ENCODE data around the gene KCP.

KCP gene

DNA sequence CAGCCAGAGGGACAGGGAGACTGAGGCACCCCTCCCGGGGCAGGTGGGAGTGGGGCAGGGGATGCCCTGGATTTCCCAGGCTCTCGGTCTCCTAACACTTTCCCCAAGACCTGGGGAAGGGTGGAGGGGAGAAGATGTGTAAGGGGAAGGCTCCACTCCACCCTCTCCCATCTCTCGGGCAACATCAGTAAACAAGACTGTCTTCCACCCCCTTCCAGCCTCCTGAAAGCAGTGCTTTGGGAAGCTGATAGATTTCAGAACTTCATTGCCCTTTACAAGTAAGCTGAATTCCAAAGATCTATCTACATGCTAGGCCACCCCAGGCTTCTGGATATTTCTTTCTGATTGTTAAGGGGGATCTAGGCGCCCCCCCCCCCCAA, 76.6 kb downstream of the KCP start:
- no peak for TF ChIP-seq CTCF (IDR thresholded peaks at IDR 0.05; ENCODE audit: unreplicated experiment in 3 of 3)
- peaks cover 38% of the 10 kb centered on the region for H3K4me1 Mint-ChIP-seq

GRCh38 chr7:128833148-128833945, 77.2 kb downstream of the KCP start:
- Mint-ChIP-seq H3K4me3 (peak overlapping the region; percentile 91 to 94 (median 92)), H3K36me3 (ENCODE audit: low read depth) (peaks cover 12% of the 10 kb centered on the region), H3K4me1 (peaks cover 42% of the 10 kb centered on the region), H3K9me3 (no peaks in the 10 kb centered on the region), H3K27me3 (ENCODE audit: low read depth) (no peaks in the 10 kb centered on the region), H3K27ac (peak overlapping the region; percentile 77 to 98 (median 95))
- no peak for TF ChIP-seq CTCF (IDR thresholded peaks at IDR 0.05; ENCODE audit: unreplicated experiment in 3 of 3)

More for the DNA sequence above, 76.6 kb downstream of the KCP start:
- Mint-ChIP-seq H3K4me3 (peak overlapping the region; percentile 91 to 94 (median 92)), H3K36me3 (ENCODE audit: low read depth) (peaks cover 15% of the 10 kb centered on the region), H3K9me3 (no peaks in the 10 kb centered on the region), H3K27me3 (ENCODE audit: low read depth) (no peaks in the 10 kb centered on the region), H3K27ac (peak overlapping the region; percentile 77 to 98 (median 95))

- H3K4me1 Mint-ChIP-seq: peaks cover 47% of the 10 kb centered on the region
- TF ChIP-seq CTCF (IDR thresholded peaks at IDR 0.05; ENCODE audit: unreplicated experiment in 3 of 3): no peak
- peak overlapping the region; percentile 91 to 94 (median 92) for H3K4me3 Mint-ChIP-seq
Measured at GRCh38 chr7:128832880-128833147, 77.7 kb downstream of the KCP start.

DNA sequence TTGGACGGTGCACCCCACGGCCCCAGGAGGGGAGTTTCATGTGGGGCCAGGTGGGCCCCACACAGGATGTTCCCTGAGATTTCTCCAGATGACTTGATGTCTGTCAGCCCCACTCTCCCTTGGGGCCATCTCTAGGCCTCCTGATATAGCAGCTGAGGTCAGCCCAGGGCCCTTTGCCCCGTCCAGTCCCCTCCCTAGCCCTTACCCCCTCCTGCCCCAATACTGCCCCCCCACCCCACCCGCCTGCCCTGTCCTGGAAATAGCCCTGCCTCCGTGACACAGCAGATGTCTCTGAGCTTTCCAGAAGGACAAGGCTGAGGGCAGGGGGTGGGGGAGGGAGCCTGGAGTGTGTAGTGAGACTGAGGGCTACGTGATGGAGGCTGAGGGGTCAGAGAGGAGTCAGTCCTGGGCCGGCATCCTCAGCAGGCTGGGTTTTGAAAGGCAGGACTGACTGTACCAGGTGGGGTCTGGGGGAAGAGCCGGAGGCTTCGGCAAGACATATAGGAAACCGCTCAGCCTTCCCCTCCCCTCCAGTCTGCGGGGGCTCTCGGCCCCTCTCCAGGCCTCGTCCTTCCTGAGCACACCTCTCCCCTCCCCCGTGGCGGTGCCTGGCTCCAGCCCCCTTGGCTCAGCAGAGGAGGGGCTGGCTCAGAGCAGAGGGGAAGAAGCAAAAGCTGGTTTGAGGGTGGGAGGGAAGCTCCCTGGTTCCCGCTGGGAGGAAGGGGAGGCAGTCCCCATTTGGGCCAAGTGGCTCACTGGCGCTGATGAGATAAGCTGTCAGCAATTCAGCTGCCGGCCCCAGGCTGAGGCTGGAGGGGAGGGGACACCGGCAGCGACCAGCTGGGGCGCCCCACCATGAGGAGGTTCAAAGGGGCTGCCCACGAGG, 78.3 kb downstream of the KCP start:
- H3K9me3 Mint-ChIP-seq: no peaks in the 10 kb centered on the region

More at GRCh38 chr7:128832880-128833147, 77.7 kb downstream of the KCP start:
- peaks cover 12% of the 10 kb centered on the region for H3K36me3 Mint-ChIP-seq (ENCODE audit: low read depth)
- no peaks in the 10 kb centered on the region for H3K9me3 Mint-ChIP-seq
- peaks cover under 1% of the 10 kb centered on the region for H3K27me3 Mint-ChIP-seq (ENCODE audit: low read depth)
- peak overlapping the region; percentile 77 to 98 (median 95) for H3K27ac Mint-ChIP-seq

More for the DNA sequence above, 78.3 kb downstream of the KCP start:
- peaks cover 51% of the 10 kb centered on the region for H3K4me1 Mint-ChIP-seq
- no peak for TF ChIP-seq CTCF (IDR thresholded peaks at IDR 0.05; ENCODE audit: unreplicated experiment in 3 of 3)
- peaks cover 12% of the 10 kb centered on the region for H3K36me3 Mint-ChIP-seq (ENCODE audit: low read depth)
- H3K27ac Mint-ChIP-seq: peak overlapping the region; percentile 77 to 98 (median 95)
- H3K4me3 Mint-ChIP-seq: peak overlapping the region; percentile 91 to 94 (median 92)
- H3K27me3 Mint-ChIP-seq (ENCODE audit: low read depth): peaks cover 3% of the 10 kb centered on the region

Data from nephron (organoid).